ENCODE results near the gene WNK4.

Gene WNK4

DNA sequence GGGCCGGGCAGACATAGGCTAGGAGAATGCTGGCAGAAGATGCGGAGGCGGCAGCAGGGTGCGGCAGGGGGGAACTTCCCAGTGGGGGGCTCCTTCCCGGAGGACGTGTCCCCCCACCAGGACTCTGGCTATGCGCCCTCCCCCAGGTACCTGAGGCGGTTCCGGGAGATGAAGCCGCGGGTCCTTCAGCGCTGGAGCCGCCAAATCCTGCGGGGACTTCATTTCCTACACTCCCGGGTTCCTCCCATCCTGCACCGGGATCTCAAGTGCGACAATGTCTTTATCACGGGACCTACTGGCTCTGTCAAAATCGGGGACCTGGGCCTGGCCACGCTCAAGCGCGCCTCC is 3.4 kb downstream of the WNK4 start:
- Histone ChIP-seq H3K4me3 (ENCODE audit: low read length) (no peak overlapping the region), H3K36me3 (ENCODE audit: insufficient read depth, low read length) (peaks cover 9% of the 10 kb centered on the region), H3K9ac (ENCODE audit: low read depth, low read length) (no peak overlapping the region), H3K27ac (ENCODE audit: low read depth, low read length) (no peak overlapping the region), H3K9me3 (ENCODE audit: insufficient read depth, low read depth, low read length) (no peaks in the 10 kb centered on the region), H3K27me3 (ENCODE audit: insufficient read depth, low read length) (peaks cover 30% of the 10 kb centered on the region), H3K4me1 (ENCODE audit: insufficient read depth, low read length) (peaks cover 13% of the 10 kb centered on the region; the same call in 1 of the 2 replicates)
- 78% methylated on average over 22 of the region's 22 CpGs for WGBS

DNA sequence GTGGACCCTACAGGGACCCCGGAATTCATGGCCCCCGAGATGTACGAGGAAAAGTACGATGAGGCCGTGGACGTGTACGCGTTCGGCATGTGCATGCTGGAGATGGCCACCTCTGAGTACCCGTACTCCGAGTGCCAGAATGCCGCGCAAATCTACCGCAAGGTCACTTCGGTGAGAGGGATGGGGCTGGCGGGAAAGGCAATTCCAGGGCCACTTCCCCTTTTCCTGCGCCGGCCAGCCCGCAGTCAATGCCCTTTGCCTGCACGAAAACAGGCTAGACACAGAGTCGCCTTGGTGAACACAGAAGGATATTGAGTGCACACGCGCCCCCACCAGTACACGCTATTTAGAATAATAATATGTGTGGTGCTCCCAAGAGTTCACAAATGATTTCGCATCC is 4.0 kb downstream of the WNK4 start:
- Histone ChIP-seq H3K9me3 (ENCODE audit: insufficient read depth, low read depth, low read length) (no peaks in the 10 kb centered on the region), H3K36me3 (ENCODE audit: insufficient read depth, low read length) (peaks cover 2% of the 10 kb centered on the region), H3K4me1 (ENCODE audit: insufficient read depth, low read length) (peaks cover 13% of the 10 kb centered on the region; the same call in 1 of the 2 replicates), H3K9ac (ENCODE audit: low read depth, low read length) (no peak overlapping the region), H3K4me3 (ENCODE audit: low read length) (no peak overlapping the region), H3K27me3 (ENCODE audit: insufficient read depth, low read length) (peaks cover 30% of the 10 kb centered on the region), H3K27ac (ENCODE audit: low read depth, low read length) (no peak overlapping the region)
- 95% methylated on average over 23 of the region's 25 CpGs for WGBS

GRCh38 chr17:42784811-42785592 is 4.6 kb downstream of the WNK4 start:
- H3K9ac ChIP-seq (ENCODE audit: low read depth, low read length): no peak overlapping the region
- no peak overlapping the region for H3K27ac ChIP-seq (ENCODE audit: low read depth, low read length)
- no peak overlapping the region for H3K4me3 ChIP-seq (ENCODE audit: low read length)
- peaks cover 30% of the 10 kb centered on the region for H3K27me3 ChIP-seq (ENCODE audit: insufficient read depth, low read length)
- no peaks in the 10 kb centered on the region for H3K36me3 ChIP-seq (ENCODE audit: insufficient read depth, low read length)
- WGBS: 94% methylated on average over 52 of the region's 52 CpGs
- H3K4me1 ChIP-seq (ENCODE audit: insufficient read depth, low read length): peaks cover 13% of the 10 kb centered on the region; the same call in 1 of the 2 replicates
- H3K9me3 ChIP-seq (ENCODE audit: insufficient read depth, low read depth, low read length): no peaks in the 10 kb centered on the region

GRCh38 chr17:42787266-42787665 is 6.9 kb downstream of the WNK4 start:
- no peaks in the 10 kb centered on the region for H3K36me3 ChIP-seq (ENCODE audit: insufficient read depth, low read length)

DNA sequence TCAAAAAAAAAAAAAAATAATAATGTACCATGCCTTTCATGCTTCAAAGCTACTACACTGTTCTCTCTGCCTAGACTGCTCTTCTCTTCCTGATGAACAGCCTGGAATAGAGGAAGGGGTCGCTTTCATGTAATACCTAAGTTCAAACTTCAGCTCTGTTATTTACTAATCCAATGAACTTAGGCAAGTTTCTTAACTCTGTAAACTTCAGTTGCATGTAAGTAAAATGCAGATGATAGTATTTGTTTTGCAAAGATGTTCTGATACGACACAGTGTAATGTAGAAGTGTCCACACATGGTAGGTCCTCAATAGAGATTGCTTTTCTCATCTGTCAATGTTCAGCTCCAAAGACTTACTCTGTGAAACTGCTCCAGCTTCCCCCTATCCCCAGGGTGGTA is 11.5 kb downstream of the WNK4 start:
- Histone ChIP-seq H3K9me3 (ENCODE audit: insufficient read depth, low read depth, low read length) (no peaks in the 10 kb centered on the region), H3K27me3 (ENCODE audit: insufficient read depth, low read length) (0 out of 2 replicates have a peak, but pooled peaks cover 2% of the 10 kb centered on the region), H3K4me3 (ENCODE audit: low read length) (no peak overlapping the region), H3K36me3 (ENCODE audit: insufficient read depth, low read length) (peaks cover 13% of the 10 kb centered on the region; the same call in 1 of the 2 replicates), H3K4me1 (ENCODE audit: insufficient read depth, low read length) (no peaks in the 10 kb centered on the region), H3K27ac (ENCODE audit: low read depth, low read length) (no peak overlapping the region), H3K9ac (ENCODE audit: low read depth, low read length) (no peak overlapping the region)
- 83% methylated on average over 2 of the region's 2 CpGs for WGBS

More at GRCh38 chr17:42787266-42787665, 6.9 kb downstream of the WNK4 start:
- Histone ChIP-seq H3K9ac (ENCODE audit: low read depth, low read length) (no peak overlapping the region), H3K4me1 (ENCODE audit: insufficient read depth, low read length) (peaks cover 13% of the 10 kb centered on the region; the same call in 1 of the 2 replicates), H3K27ac (ENCODE audit: low read depth, low read length) (no peak overlapping the region), H3K9me3 (ENCODE audit: insufficient read depth, low read depth, low read length) (no peaks in the 10 kb centered on the region), H3K27me3 (ENCODE audit: insufficient read depth, low read length) (peaks cover 12% of the 10 kb centered on the region), H3K4me3 (ENCODE audit: low read length) (no peak overlapping the region)
- 95% methylated on average over 11 of the region's 11 CpGs for WGBS

GRCh38 chr17:42792545-42792944 is 12.1 kb downstream of the WNK4 start:
- Histone ChIP-seq H3K27me3 (ENCODE audit: insufficient read depth, low read length) (0 out of 2 replicates have a peak, but pooled peaks cover 2% of the 10 kb centered on the region), H3K4me1 (ENCODE audit: insufficient read depth, low read length) (no peaks in the 10 kb centered on the region), H3K4me3 (ENCODE audit: low read length) (no peak overlapping the region), H3K9me3 (ENCODE audit: insufficient read depth, low read depth, low read length) (no peaks in the 10 kb centered on the region), H3K9ac (ENCODE audit: low read depth, low read length) (no peak overlapping the region), H3K27ac (ENCODE audit: low read depth, low read length) (no peak overlapping the region), H3K36me3 (ENCODE audit: insufficient read depth, low read length) (peaks cover 15% of the 10 kb centered on the region; the same call in 1 of the 2 replicates)
- 89% methylated on average over 5 of the region's 5 CpGs for WGBS

GRCh38 chr17:42795061-42795460 is 14.7 kb downstream of the WNK4 start:
- no peak overlapping the region for H3K9ac ChIP-seq (ENCODE audit: low read depth, low read length)
- no peaks in the 10 kb centered on the region for H3K9me3 ChIP-seq (ENCODE audit: insufficient read depth, low read depth, low read length)
- peaks cover 3% of the 10 kb centered on the region; the same call in 1 of the 2 replicates for H3K4me1 ChIP-seq (ENCODE audit: insufficient read depth, low read length)
- H3K36me3 ChIP-seq (ENCODE audit: insufficient read depth, low read length): peaks cover 15% of the 10 kb centered on the region; the same call in 1 of the 2 replicates
- H3K4me3 ChIP-seq (ENCODE audit: low read length): no peak overlapping the region
- WGBS: 92% methylated on average over 3 of the region's 4 CpGs
- peaks cover 10% of the 10 kb centered on the region for H3K27me3 ChIP-seq (ENCODE audit: insufficient read depth, low read length)
- no peak overlapping the region for H3K27ac ChIP-seq (ENCODE audit: low read depth, low read length)

GRCh38 chr17:42795465-42795864 is 15.1 kb downstream of the WNK4 start:
- H3K4me1 ChIP-seq (ENCODE audit: insufficient read depth, low read length): peaks cover 3% of the 10 kb centered on the region; the same call in 1 of the 2 replicates
- 90% methylated on average over 10 of the region's 10 CpGs for WGBS

GRCh38 chr17:42796066-42796758 is 15.8 kb downstream of the WNK4 start:
- peaks cover 3% of the 10 kb centered on the region; the same call in 1 of the 2 replicates for H3K4me1 ChIP-seq (ENCODE audit: insufficient read depth, low read length)
- H3K27ac ChIP-seq (ENCODE audit: low read depth, low read length): no peak overlapping the region
- peaks cover 15% of the 10 kb centered on the region; the same call in 1 of the 2 replicates for H3K36me3 ChIP-seq (ENCODE audit: insufficient read depth, low read length)
- 96% methylated on average over 18 of the region's 18 CpGs for WGBS
- peaks cover 17% of the 10 kb centered on the region for H3K27me3 ChIP-seq (ENCODE audit: insufficient read depth, low read length)
- H3K9me3 ChIP-seq (ENCODE audit: insufficient read depth, low read depth, low read length): no peaks in the 10 kb centered on the region
- no peak overlapping the region for H3K9ac ChIP-seq (ENCODE audit: low read depth, low read length)
- no peak overlapping the region for H3K4me3 ChIP-seq (ENCODE audit: low read length)

More at GRCh38 chr17:42795465-42795864, 15.1 kb downstream of the WNK4 start:
- no peaks in the 10 kb centered on the region for H3K9me3 ChIP-seq (ENCODE audit: insufficient read depth, low read depth, low read length)
- H3K9ac ChIP-seq (ENCODE audit: low read depth, low read length): no peak overlapping the region
- H3K27me3 ChIP-seq (ENCODE audit: insufficient read depth, low read length): peaks cover 14% of the 10 kb centered on the region
- H3K36me3 ChIP-seq (ENCODE audit: insufficient read depth, low read length): peaks cover 15% of the 10 kb centered on the region; the same call in 1 of the 2 replicates
- H3K4me3 ChIP-seq (ENCODE audit: low read length): no peak overlapping the region
- H3K27ac ChIP-seq (ENCODE audit: low read depth, low read length): no peak overlapping the region

DNA sequence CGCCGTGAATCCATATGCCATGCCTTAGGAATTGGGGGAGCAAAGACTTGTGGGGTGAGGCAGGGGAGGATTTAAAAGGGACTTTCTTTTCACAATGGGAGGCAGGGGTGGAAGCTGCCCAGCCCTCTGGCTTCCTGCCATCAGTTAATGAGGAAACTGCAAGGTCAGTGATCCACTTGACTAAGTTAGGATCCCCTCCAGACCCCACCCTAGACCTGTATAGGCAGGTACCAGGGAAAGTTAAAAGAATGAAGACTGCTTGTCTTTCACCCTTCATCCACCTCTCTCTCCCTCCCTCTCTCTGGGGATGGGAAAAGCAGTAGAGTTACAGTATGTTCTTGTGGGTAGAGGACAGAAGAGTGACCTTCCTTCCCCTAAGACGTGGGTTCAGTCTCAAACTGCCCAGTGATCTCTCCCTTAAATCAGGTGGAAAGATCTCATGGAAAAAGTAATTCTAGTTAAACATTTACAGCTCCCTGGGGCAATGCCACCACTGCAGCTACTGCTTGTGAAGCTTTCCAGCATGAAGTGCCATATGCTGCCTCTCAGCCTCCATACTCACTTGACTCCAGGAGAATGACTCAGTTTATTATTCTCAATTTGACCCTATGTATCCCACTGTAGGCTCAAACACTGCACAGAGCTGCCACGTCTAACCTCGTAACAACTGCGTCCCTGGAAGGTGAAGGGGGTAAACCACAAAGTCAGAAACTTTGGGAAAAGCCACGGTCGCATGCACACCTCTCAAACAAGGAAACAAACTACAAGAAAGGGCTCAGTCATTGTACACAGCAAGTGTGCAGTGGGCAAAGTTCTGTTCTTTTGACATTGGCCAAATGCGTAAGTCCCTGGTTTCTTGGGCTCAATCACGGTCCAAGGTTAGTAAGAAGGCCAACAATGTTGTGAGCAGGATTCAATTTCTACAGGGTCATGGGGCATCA is 16.9 kb downstream of the WNK4 start:
- Histone ChIP-seq H3K9ac (ENCODE audit: low read depth, low read length) (peak overlapping the region; percentile 90; the same call in 1 of the 2 replicates), H3K4me3 (ENCODE audit: low read length) (peak overlapping the region; percentile 95), H3K36me3 (ENCODE audit: insufficient read depth, low read length) (peaks cover 15% of the 10 kb centered on the region; the same call in 1 of the 2 replicates), H3K4me1 (ENCODE audit: insufficient read depth, low read length) (peaks cover 3% of the 10 kb centered on the region; the same call in 1 of the 2 replicates), H3K9me3 (ENCODE audit: insufficient read depth, low read depth, low read length) (no peaks in the 10 kb centered on the region), H3K27ac (ENCODE audit: low read depth, low read length) (no peak overlapping the region), H3K27me3 (ENCODE audit: insufficient read depth, low read length) (peaks cover 24% of the 10 kb centered on the region)
- WGBS: 96% methylated on average over 9 of the region's 10 CpGs
